ENCODE results near the gene PHYKPL.

DNA sequence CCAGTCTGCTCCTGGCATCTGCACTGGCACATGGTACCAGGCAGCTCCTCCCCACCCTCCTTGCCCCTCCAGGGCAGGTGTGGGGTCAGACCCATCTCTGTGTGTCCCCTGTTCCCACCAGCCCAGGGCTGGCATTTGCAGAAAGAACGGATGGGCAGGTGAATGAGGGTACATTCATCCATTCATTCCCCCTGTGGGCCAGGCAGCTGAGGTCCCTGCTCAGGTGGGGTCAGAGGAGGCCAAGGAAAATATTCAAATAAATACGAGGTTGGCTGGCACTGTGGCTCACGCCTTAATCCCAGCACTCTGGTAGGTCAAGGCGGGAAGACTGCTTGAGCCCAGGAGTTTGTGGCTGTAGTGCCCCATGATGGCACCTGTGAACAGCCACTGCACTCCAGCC lies 25.0 kb upstream of the PHYKPL start:
- TF ChIP-seq, protein P1, sequence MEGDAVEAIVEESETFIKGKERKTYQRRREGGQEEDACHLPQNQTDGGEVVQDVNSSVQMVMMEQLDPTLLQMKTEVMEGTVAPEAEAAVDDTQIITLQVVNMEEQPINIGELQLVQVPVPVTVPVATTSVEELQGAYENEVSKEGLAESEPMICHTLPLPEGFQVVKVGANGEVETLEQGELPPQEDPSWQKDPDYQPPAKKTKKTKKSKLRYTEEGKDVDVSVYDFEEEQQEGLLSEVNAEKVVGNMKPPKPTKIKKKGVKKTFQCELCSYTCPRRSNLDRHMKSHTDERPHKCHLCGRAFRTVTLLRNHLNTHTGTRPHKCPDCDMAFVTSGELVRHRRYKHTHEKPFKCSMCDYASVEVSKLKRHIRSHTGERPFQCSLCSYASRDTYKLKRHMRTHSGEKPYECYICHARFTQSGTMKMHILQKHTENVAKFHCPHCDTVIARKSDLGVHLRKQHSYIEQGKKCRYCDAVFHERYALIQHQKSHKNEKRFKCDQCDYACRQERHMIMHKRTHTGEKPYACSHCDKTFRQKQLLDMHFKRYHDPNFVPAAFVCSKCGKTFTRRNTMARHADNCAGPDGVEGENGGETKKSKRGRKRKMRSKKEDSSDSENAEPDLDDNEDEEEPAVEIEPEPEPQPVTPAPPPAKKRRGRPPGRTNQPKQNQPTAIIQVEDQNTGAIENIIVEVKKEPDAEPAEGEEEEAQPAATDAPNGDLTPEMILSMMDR (conservative IDR thresholded peaks at IDR 0.05 in 1 of 2, IDR thresholded peaks at IDR 0.05 in 1 of 2; ENCODE audit: low read depth in 1 of 2, low read length in 2 of 2), result no peak
- TF ChIP-seq EZH2 (IDR thresholded peaks at IDR 0.05; ENCODE audit: low read length, missing control alignments), result no peak
